ENCODE results near the gene TAF1C. TPM values are rescaled to one million over a fixed set of nuclear protein-coding genes. Genes with fewer than 3 reads are reported as not detected.

The TAF1C gene
- total RNA-seq, 1 experiment from 2014 or later: 89.7 TPM

DNA sequence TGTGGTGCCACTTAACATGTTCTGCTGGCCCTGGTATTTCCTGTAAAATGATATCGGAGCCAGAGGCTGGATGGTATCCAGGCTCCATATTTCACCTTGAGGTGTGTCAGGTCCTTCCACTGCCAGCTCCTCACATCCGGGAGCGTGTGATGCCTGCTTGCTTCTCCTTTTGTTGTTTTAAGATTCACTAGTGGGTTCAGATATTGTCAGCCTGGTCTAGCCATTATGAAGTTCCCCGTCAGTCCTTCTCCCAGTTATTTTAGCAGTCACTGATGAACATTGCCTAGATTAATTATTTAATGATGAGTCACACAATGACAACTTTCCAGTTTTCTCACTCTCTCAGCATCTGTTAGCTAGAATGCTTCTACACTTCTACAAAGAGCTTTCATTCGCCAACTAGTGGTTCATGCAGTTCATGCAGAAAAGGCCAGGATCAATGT lies 30.5 kb downstream of the TAF1C start:
- peaks cover 2% of the 10 kb centered on the region for H3K27me3 Mint-ChIP-seq (ENCODE audit: low read depth)
- CTCF ChIA-PET: interaction anchor here (0.7 to 1.8 kb wide), 15 partner anchors 11 to 1381 kb away, joined by 3 to 18 read pairs (median 4); partner anchors contain the start of genes MBTPS1, SLC38A8 and TAF1C
- no peak overlapping the region for H3K27ac Mint-ChIP-seq
- POLR2A ChIA-PET: interaction anchor here (0.5 to 0.7 kb wide), 3 partner anchors 30 to 263 kb away, joined by 3 to 4 read pairs (median 4); partner anchors contain the start of genes MBTPS1 and TAF1C
- DNase-seq (ENCODE audit: low spot score) (no peak), ATAC-seq (no peak)
- no peaks in the 10 kb centered on the region for H3K36me3 Mint-ChIP-seq
- H3K9me3 Mint-ChIP-seq: no peaks in the 10 kb centered on the region
- no peaks in the 10 kb centered on the region for H3K4me1 Mint-ChIP-seq
- H3K4me3 Mint-ChIP-seq: no peak overlapping the region
- TF ChIP-seq ZNF416 (CRISPR knock-in tag; IDR thresholded peaks at IDR 0.05) (no peak), TCF7 (CRISPR knock-in tag; IDR thresholded peaks at IDR 0.05; ENCODE audit: low read depth) (no peak)

DNA sequence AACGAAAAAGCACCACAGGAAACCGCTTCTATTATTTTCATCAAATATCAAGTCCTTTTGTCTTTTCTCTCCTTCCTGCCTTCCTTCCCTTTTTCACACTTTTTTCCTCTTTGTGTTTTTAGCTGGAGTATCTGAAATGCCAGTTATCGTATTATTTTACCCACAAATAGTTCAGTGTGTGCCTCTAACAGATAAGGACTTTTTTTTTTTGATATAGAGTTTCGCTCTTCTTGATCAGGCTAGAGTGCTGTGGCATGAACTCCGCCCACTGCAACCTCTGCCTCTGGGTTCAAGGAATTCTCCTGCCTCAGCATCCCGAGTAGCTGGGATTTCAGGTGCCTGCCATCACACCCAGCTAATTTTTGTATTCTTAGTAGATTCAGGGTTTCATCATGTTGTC lies 31.1 kb downstream of the TAF1C start:
- CTCF ChIA-PET: interaction anchor here (0.6 to 1.8 kb wide), 5 partner anchors 31 to 1926 kb away, joined by 3 to 18 read pairs (median 4); partner anchors contain the start of genes MBTPS1, SLC38A8 and TAF1C
- H3K27me3 Mint-ChIP-seq (ENCODE audit: low read depth): peaks cover 2% of the 10 kb centered on the region
- H3K4me1 Mint-ChIP-seq: no peaks in the 10 kb centered on the region
- no peaks in the 10 kb centered on the region for H3K9me3 Mint-ChIP-seq
- H3K36me3 Mint-ChIP-seq: no peaks in the 10 kb centered on the region
- no peak overlapping the region for H3K4me3 Mint-ChIP-seq
- DNase-seq (ENCODE audit: low spot score) (no peak), ATAC-seq (no peak)
- POLR2A ChIA-PET: no interaction called here
- no peak overlapping the region for H3K27ac Mint-ChIP-seq
- TF ChIP-seq ZBTB21 (CRISPR knock-in tag; IDR thresholded peaks at IDR 0.05; ENCODE audit: borderline replicate concordance): no peak
- TF ChIP-seq, protein P1, sequence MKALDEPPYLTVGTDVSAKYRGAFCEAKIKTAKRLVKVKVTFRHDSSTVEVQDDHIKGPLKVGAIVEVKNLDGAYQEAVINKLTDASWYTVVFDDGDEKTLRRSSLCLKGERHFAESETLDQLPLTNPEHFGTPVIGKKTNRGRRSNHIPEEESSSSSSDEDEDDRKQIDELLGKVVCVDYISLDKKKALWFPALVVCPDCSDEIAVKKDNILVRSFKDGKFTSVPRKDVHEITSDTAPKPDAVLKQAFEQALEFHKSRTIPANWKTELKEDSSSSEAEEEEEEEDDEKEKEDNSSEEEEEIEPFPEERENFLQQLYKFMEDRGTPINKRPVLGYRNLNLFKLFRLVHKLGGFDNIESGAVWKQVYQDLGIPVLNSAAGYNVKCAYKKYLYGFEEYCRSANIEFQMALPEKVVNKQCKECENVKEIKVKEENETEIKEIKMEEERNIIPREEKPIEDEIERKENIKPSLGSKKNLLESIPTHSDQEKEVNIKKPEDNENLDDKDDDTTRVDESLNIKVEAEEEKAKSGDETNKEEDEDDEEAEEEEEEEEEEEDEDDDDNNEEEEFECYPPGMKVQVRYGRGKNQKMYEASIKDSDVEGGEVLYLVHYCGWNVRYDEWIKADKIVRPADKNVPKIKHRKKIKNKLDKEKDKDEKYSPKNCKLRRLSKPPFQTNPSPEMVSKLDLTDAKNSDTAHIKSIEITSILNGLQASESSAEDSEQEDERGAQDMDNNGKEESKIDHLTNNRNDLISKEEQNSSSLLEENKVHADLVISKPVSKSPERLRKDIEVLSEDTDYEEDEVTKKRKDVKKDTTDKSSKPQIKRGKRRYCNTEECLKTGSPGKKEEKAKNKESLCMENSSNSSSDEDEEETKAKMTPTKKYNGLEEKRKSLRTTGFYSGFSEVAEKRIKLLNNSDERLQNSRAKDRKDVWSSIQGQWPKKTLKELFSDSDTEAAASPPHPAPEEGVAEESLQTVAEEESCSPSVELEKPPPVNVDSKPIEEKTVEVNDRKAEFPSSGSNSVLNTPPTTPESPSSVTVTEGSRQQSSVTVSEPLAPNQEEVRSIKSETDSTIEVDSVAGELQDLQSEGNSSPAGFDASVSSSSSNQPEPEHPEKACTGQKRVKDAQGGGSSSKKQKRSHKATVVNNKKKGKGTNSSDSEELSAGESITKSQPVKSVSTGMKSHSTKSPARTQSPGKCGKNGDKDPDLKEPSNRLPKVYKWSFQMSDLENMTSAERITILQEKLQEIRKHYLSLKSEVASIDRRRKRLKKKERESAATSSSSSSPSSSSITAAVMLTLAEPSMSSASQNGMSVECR (CRISPR knock-in tag; IDR thresholded peaks at IDR 0.05; ENCODE audit: borderline replicate concordance): no peak
- TF ChIP-seq MAX (CRISPR knock-in tag; IDR thresholded peaks at IDR 0.05): no peak
- TF ChIP-seq MXD4 (CRISPR knock-in tag; IDR thresholded peaks at IDR 0.05; ENCODE audit: borderline replicate concordance): no peak
- no peak for TF ChIP-seq ZNF396 (CRISPR knock-in tag; IDR thresholded peaks at IDR 0.05; ENCODE audit: borderline replicate concordance)
- no peak for TF ChIP-seq USF1 (CRISPR knock-in tag; IDR thresholded peaks at IDR 0.05)
- TF ChIP-seq ZNF423 (CRISPR knock-in tag; IDR thresholded peaks at IDR 0.05): no peak
- TF ChIP-seq ZNF671 (CRISPR knock-in tag; IDR thresholded peaks at IDR 0.05): no peak
- TF ChIP-seq ATF6 (CRISPR knock-in tag; IDR thresholded peaks at IDR 0.05): no peak
- no peak for TF ChIP-seq PRRX2 (CRISPR knock-in tag; IDR thresholded peaks at IDR 0.05)
- TF ChIP-seq, protein P2, sequence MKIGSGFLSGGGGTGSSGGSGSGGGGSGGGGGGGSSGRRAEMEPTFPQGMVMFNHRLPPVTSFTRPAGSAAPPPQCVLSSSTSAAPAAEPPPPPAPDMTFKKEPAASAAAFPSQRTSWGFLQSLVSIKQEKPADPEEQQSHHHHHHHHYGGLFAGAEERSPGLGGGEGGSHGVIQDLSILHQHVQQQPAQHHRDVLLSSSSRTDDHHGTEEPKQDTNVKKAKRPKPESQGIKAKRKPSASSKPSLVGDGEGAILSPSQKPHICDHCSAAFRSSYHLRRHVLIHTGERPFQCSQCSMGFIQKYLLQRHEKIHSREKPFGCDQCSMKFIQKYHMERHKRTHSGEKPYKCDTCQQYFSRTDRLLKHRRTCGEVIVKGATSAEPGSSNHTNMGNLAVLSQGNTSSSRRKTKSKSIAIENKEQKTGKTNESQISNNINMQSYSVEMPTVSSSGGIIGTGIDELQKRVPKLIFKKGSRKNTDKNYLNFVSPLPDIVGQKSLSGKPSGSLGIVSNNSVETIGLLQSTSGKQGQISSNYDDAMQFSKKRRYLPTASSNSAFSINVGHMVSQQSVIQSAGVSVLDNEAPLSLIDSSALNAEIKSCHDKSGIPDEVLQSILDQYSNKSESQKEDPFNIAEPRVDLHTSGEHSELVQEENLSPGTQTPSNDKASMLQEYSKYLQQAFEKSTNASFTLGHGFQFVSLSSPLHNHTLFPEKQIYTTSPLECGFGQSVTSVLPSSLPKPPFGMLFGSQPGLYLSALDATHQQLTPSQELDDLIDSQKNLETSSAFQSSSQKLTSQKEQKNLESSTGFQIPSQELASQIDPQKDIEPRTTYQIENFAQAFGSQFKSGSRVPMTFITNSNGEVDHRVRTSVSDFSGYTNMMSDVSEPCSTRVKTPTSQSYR (CRISPR knock-in tag; IDR thresholded peaks at IDR 0.05): no peak
- no peak for TF ChIP-seq ZNF232 (CRISPR knock-in tag; IDR thresholded peaks at IDR 0.05)
- TF ChIP-seq EMX1 (CRISPR knock-in tag; IDR thresholded peaks at IDR 0.05): no peak
- no peak for TF ChIP-seq NFATC4 (CRISPR knock-in tag; IDR thresholded peaks at IDR 0.05)
- no peak for TF ChIP-seq FOXP1 (CRISPR knock-in tag; IDR thresholded peaks at IDR 0.05; ENCODE audit: borderline replicate concordance)
- TF ChIP-seq, protein P3, sequence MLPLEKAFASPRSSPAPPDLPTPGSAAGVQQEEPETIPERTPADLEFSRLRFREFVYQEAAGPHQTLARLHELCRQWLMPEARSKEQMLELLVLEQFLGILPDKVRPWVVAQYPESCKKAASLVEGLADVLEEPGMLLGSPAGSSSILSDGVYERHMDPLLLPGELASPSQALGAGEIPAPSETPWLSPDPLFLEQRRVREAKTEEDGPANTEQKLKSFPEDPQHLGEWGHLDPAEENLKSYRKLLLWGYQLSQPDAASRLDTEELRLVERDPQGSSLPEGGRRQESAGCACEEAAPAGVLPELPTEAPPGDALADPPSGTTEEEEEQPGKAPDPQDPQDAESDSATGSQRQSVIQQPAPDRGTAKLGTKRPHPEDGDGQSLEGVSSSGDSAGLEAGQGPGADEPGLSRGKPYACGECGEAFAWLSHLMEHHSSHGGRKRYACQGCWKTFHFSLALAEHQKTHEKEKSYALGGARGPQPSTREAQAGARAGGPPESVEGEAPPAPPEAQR (CRISPR knock-in tag; IDR thresholded peaks at IDR 0.05): no peak
- TF ChIP-seq TP53 (CRISPR knock-in tag; IDR thresholded peaks at IDR 0.05): no peak
- TF ChIP-seq, protein P4, sequence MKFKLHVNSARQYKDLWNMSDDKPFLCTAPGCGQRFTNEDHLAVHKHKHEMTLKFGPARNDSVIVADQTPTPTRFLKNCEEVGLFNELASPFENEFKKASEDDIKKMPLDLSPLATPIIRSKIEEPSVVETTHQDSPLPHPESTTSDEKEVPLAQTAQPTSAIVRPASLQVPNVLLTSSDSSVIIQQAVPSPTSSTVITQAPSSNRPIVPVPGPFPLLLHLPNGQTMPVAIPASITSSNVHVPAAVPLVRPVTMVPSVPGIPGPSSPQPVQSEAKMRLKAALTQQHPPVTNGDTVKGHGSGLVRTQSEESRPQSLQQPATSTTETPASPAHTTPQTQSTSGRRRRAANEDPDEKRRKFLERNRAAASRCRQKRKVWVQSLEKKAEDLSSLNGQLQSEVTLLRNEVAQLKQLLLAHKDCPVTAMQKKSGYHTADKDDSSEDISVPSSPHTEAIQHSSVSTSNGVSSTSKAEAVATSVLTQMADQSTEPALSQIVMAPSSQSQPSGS (CRISPR knock-in tag; IDR thresholded peaks at IDR 0.05; ENCODE audit: borderline replicate concordance, low read depth): no peak
